Measurements from ENCODE around the gene AKT1.
A peak's percentile ranks its signal among the peaks of the same experiment; 100 is the strongest.
"Not testable (repeated sequence)": the region's sequence is repeated elsewhere in the genome, so short reads cannot be mapped to it uniquely, and the experiment has no call there.

AKT1 gene

DNA sequence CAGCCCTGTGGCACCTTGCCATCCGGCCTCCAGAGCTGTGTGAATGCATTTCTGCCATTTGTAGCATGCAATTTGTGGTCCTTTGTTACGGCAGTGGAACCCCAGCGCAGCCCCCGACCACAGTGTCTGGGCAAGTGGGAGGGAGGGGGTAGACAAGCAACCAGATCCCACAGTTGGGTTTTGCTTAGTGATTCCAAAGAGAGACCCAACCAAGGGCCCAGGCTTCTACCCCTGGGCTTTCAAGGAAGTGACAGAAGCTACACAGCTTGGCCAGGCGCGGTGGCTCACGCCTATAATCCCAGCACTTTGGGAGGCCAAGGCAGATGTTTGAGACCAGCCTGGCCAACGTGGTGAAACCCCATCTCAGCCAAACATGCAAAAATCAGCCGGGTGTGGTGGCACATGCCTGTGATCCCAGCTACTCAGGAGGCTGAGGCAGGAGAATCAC is 23.2 kb upstream of the AKT1 start:
- DNase-seq: no peak

DNA sequence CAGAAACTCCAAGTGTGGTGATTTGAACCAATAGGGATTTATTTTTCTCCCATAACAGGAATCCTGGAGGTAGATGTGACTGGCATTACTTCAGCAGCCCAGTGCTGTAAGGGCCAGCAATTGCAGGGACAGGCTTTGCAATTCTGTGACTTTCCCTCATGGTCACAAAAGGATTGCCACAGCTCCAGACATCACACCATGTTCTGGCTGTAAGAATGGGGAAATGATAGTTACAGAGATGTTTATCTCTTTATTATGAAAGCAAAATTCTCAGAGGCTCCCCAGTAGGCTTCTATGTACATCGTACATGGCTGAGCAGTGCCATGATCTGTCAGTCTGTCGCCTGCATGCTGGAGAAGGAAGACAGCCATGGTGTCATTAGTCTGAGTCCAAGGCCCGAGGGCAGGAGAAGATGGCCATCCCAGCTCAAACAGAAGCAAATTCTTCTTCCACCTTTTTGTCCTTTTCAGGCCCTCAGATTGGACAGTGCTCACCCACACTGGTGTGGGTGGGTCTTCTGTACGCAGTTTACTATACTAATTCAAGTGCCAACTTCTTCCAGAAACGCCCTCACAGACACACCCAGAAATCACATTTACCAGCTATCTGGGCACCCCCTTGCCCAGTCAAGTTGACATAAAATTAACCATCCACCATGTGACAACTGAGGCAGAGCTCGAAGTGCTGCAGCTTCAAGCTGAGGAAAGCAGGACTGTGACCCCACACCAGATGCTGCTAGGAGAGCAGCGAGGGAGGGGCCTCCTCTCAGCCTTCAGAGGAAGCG is 22.6 kb upstream of the AKT1 start:
- DNase-seq: no peak

DNA sequence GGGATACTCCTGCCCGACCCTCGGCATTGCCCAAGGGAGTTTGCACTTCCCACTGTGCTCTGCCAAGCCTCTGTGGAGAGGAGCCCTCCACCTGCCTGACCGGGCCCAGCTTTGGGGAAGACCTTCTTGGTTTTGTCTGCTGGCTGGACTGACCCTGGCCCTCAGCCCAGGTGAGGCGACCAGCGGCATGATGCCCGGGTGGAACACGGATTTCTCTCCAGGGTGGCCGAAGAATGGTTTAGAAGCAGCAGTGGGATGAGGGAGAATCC is 21.0 kb upstream of the AKT1 start:
- DNase-seq: no peak

DNA sequence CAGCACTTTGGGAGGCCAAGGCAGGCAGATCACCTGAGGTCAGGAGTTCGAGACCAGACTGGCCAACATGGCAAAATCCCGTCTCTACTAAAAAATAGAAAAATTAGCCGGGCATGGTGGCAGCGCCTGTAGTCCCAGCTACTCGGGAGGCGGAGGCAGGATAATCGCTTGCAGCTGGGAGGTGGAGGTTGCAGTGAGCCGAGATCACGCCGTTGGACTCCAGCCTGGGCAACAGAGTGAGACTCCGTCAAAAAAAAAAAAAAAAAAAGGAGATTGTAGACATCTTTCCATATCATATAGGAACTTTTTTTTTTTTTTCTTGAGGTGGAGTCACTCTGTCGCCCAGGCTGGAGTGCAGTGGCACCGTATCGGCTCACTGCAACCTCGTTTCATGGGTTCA is 19.2 kb upstream of the AKT1 start:
- not testable (repeated sequence) for DNase-seq

DNA sequence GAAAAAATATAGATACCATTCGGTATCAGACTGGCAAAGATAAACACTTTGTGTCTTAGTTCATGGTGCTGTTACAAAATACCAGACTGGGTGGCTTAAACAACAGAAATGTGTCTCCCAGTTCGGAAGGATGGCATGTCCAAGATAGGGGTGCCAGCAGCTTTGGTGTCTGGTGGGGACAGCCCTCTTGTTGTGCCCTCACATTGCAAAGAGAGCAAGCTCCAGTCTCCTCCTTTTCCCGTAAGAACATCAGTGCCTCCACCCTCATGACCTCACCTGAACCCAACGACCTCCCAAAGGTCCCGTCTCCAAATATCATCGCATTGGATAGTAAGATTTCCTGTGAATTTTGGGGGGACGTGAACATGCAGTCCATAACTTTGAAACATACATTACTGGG is 17.7 kb upstream of the AKT1 start:
- DNase-seq: no peak

DNA sequence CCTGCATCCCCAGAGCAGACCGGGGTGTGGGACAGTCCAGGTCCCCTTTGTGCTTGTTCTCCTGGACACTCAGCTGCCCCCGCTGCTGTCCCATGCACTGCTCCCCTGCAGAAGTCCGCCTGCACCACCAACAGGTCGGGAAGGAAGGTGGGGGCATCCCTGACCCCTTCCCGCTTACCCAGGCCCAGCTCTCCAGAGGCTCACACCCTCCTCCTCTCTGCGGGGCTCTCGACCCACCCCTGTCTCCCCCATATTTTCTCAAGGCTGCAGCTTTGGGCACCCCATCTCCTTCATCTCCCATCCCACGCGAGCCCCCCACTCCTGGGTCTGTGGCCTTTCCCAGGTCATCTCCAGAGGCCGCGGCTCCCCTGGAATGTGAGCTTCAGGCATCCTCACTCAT is 14.8 kb upstream of the AKT1 start:
- DNase-seq: no peak

DNA sequence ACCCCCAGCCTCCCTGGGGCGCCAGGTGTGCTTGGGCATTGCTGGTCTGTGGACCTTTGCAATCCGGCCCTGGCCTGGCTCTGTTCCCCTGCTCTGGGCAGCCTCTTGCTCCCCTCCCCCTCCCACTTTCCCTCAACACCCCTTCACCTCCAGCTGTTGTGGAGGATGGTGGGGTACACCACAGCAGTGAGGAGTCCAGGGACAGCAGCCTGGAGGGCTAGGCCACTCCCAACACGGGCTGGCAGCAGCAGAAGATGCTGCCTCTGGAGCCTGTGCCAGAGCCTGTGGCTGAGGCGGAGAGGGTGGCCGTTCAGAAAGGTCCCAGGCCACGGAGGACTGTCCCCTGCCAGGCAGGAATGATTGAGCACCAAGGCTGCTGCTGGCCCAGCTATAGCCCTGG is 12.9 kb upstream of the AKT1 start:
- no peak for DNase-seq

DNA sequence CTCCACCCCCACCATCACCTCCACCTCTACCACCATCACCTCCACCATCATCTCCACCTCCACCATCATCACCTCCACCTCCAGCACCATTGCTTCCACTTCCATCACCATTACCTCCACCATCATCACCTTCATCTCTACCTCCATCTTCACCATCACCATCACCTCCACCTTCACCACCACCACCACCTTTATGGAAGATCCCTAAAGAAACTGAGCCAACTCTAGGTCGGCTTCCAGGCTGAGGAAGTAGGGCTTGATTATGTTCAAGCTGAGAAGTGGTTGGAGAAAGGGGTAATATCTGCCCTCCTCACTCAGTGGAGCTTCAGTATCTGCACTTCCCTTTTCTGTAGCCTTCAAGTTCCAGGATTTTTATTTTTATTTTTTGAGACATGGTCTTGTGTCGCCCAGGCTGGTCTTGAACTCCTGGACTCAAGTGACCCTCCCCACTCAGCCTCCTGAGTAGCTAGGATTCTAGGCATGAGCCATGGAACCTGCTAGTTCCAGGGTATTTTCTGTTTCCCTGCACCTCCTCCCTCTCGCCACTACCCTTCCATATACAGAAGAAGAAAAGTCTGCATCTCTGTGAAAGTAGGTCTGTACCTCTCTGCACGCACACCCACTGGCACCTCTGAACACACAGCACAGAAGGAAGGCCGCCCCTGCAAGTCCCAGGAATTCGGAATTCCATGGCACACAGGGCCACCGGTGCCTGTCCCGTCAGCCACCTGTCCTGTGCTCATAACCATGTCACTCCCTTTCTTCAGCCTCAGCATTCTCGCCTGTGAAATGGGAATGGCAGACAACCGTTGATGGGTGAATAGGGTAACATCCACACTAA is 11.3 kb upstream of the AKT1 start:
- peak; percentile 19 to 55 for DNase-seq

DNA sequence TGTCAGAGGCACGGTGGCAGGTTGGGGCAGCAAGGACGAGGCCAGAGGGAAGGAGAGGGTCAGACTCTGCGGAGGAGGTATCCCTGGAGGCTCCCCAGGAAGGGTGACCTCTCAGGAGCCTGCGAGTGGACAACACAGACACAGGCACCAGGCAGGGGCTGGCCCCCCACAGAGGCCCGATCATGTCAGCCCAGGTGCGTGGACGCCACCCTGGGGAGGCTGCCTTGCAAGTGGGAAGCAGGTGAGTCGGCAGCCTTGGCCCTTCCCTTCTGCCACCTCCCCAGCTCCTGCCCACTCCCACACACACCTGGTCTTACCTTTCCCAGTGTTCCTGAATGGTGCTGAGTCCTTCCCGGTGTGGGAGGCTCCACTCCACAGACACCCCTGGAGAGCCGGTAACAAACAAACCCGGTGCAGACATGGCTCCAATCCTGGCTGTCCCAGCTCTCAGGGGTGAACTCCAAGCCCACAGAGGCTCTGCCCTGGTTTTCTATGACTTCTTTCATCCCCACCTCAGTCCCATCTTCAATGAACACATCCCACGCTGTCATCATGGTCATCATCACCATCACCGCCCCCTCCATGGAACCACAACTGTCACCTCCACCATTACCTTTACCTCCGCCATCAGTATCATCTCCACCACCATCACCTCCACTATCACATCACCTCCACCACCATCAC is 10.5 kb upstream of the AKT1 start:
- DNase-seq: no peak

DNA sequence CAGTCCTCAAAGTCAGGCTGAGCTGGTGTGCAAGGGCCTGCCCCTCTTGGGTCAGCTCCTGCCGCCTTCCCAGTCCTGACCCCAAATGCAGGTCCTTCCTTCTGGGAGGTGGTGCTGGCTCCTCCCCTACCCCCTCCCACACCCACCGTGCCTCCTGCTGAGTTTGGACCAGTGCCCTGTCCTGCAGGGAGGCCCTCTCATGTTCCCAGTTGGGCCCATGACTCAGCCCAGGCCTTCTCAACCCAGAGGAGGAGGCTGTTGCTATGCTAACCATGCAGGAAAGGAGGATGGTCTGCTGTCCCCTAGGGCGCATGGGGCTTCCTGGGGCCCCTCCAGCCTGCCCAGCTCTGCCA is 9.8 kb upstream of the AKT1 start:
- DNase-seq: peak in 1 of 2 experiments; percentile 27

DNA sequence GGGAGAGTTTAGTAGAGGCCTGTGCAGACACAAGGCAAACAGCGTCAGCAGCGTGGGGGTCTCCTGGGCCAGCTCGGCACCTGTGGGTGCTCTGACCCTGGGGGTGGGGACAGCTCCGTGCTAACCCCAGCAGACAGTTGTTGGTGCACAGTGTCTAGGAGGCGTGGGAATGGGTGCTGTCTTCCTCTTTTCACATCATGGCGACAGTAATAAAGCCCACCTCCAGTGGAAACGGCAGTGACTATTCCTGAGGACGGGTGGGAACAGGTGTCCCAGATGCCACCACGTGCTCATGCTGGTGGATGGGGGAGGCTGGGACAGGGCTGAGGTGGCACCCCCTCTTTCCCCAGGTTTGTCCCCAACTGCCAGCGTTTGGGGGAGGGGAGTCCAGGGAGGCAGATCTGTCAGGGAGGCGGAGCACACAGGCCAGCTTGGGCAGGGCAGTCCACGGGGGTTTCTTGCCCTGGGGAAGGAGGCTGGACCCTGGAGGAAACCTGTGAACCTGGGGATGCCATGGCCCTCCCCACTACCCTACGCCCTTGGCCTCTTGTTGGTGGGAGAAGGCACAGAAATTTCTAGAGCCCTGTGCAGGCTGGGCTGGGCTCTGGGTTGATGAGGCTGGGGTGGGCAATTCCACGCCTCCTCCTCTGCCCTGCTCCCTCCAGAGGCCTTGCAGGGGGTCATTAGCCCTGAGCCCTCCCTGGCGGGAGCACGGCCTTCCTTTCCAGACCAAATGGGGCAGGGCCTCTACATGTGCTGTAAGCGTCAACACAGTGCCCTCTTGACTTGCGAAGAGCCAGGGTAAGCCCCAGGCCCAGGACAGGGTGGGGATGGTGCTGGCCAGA is 9.2 kb upstream of the AKT1 start:
- no peak for DNase-seq

DNA sequence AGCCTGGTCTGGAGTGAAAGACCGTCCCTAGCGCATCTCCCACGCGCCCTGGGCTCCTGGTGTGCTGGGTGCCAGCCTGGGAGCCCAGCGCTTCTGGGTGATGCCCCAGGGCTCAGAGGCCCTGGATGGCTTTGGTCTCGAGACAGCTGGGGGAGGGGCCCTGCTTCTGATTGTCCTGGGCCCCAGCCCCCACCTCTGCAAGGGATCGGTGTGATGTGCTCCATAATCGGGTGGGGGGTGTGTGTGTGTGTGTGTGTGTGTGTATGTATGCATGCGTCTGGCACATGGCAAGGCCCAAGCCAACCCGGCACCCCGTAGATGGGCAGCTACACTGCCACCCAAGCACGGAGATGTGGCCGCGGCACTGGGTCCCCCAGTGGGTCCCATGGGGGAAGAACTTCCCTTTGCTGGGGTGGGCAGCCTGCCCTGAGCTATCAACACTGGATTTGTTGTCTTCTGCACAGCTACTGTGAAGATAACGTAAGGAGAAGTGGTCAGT is 8.4 kb upstream of the AKT1 start:
- no peak for DNase-seq

DNA sequence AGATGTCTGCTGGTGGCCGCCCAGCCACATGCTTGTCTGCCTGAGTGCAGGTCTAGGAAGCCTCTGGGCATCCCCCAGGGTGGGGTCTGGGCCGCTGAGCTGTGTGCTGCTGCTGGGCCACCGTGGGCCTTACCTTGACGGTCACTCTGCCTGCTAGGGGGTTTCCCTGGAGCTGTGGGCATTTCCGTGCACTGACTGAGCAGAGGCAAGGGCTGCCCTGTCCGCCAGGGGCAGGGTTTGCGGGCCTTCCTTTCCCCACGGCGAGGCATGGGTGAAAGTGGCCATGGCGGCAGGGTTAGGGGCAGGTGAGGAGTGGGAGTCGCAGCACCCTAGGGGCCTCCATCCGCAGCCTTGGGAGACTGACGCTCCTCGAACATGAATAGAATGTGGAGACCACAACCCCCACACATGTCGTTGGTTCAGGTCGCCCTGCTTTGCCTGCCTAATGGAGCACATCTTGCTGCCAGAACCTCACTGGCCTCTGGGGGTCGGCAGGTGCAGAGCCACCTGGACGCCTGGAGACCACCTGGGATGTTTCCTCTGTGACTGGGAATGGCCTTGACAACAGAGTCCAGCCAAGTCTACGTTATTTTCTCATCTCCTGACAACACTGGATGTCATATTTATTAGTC is 7.8 kb upstream of the AKT1 start:
- no peak for DNase-seq

DNA sequence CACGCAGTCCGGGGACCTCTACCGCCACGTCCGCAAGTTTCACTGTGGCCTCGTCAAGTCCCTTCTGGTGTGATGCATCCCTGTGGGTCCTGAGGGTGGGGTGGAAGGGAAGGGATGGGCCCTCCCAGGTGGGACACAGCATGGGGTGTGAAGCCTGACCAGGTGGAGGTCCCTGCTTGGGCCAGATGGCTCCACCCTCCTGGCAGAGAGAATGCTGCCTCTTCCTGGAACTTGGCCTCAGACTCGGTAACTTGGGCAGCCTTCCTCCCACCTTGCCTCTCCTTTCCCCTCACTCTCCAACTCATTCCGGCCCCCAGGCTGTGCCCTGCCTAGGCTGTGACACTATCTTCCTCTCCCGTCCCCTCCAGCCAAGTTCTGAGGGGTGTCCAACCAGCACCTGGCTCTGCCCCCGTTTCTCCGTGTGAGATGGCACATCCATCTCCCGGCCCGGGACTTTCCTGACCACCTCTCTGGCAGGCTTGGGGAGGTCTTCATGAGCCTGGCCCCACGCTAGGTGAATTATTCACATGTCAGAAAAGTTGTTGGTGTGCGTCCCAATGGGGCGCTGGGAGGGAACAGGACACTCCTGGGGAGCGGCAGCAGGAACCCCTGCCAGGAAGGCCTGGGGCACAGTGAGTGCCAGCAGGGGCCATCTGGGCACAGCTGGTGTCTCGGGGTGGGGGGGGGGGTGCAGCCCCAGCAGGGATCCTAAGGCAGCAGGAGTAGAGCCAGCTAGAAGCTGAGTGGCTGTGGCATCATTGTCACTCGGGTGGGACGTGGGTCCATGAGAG is 7.0 kb upstream of the AKT1 start:
- no peak for DNase-seq

DNA sequence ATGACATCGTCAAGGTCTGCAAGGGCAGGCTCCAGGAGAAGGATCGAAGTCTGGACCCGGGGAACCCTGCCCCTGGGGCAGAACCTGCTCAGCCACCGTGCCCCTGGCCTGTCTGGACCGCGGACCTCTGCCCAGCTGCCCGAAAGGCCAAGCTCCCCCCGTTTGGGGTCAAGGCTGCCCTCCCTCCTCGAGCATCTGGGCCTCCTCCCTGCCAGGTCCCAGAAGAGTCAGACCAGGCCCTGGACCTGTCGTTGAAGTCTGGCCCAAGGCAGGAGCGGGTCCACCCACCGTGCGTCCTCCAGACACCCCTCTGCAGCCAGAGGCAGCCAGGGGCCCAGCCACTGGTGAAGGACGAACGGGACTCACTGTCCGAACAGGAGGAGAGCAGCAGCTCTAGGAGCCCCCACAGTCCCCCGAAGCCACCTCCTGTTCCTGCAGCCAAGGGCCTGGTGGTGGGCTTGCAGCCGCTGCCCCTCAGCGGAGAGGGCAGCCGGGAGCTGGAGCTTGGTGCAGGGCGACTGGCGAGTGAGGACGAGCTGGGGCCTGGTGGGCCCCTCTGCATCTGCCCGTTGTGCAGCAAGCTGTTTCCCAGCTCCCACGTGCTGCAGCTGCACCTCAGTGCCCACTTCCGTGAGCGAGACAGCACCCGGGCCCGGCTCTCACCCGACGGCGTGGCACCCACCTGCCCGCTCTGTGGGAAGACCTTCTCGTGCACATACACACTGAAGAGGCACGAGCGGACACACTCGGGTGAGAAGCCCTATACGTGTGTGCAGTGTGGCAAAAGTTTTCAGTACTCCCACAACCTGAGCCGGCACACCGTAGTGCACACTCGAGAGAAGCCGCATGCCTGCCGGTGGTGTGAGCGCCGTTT is 6.2 kb upstream of the AKT1 start:
- DNase-seq: no peak

DNA sequence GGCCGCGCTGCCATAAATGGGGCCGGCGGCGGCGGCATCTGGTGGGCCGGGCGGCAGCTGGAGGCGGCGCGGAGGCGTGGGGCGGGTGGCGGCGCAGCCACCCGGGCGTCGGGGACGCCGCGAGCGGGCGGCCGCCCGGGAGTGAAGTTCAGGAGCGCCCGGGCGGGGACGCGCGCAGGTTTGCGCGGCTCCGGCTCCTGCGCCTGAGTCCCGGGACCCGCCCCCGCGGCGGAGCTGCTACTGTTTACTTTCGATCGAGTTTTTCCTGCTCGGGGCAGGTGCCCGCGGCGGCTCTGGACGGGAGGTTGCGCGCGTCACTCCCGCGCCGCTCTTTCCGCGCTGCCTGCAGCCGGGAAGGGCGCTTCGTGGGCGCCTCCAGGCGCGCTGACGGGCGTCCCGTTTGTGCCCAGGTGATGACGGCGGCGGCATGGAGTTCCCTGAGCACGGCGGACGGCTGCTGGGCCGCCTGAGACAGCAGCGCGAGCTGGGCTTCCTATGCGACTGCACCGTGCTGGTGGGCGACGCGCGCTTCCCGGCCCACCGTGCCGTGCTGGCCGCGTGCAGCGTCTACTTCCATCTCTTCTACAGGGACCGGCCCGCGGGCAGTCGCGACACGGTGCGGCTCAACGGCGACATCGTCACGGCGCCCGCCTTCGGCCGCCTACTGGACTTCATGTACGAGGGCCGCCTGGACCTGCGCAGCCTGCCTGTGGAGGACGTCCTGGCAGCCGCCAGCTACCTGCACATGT is 5.4 kb upstream of the AKT1 start, which contains the start of gene ZBTB42:
Gene ZBTB42 (plus strand): TSS at position 331 of the 749 bp plus-strand sequence. CDS start 97 bp downstream, at position 428.
- peak; percentile 30 to 39 for DNase-seq

DNA sequence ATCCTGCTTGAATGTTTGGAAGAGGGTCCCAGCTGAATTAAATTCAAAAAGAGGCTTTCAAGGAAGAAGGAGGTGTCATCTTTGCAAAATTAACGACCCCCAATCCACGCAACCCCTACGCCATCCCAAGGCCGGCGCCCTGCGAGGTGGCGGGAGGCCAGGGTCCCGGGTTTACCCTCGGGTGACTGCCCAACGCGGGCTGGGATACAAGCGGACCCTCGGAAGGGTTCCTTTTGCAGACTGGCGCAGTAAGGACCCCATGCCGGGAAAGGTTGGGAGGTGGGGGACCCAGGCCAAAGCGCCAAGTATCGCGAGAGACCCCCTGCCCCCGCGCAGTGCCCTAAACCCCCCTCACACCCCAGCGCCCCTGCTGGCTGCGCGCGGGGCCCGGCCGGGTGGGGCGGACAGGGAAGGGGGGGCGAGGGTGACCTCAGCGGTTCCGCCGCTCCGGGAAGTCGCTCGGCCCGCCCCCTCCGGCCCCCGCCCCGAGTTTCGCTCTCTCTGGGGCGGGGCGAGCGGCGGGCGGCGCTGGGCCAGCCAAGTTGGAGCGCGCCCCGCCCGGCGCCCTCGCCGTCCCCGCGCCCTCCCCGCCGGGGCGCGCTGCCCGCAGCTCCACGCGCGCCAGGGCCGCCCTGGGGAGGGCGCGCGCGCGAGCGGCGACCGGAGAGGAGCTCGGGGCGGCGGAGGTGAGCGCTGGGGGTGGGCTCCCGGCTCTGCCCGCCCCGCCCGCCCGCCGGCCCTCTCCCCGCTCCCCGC is 4.6 kb upstream of the AKT1 start:
- peak; percentile 27 to 40 for DNase-seq

DNA sequence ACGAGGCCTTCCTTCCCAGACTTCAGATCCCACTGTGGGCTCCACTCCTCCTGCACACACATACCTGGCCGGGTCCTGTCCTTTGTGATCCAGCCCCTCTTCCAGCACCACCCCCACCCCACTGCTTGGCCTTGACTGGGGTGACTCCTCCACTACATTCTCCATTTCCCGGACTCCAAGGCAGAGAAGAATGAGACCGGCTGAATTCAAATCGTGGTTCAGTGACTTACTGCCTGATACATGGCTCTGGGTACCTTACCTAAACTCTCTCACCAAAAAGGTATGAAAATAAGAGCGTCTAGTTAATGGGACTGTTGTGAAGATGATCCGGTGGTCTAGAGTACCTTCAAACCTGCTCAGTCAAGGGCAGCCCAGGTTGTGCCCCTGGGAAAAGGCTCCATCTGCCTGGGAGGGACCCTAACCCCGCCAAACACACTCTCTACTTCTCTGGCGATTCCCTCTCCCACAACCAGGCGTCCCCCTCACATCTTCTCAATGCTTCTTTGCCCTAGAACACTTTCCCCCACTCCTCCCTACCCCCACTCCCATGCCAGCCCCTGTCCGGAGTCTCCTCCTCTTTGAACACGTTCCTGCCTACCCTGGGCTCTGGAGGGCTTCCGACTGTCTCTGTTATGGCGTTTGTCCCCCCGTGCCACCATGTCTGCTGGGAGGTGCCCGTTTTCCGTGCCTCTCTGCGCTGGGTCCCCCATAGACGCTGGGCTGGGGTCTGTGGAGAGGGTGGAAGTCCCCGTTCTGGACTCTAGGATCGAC is 3.9 kb upstream of the AKT1 start:
- no peak for DNase-seq

All from Kasumi-1 (cell line).